ENCODE results near the gene GSTA2.

GRCh38 chr6:52720321-52720720, 43.0 kb downstream of the GSTA2 start:
- TF ChIP-seq POLR2A (IDR thresholded peaks at IDR 0.05) (no peak), CTCF (IDR thresholded peaks at IDR 0.05) (no peak)
